Astrocyte (in vitro differentiated cells and primary cell): ENCODE results near the gene PIGU. TPM values are rescaled to one million over a fixed set of nuclear protein-coding genes. Genes with fewer than 3 reads are reported as not detected.

ENCODE experiments used
- DNase-seq: peaks from one replicate; pipeline ENCODE4 v3.0.0-alpha.2; 2010; ENCODE audit warnings: low read depth
- FAIRE-seq: peaks from 2 replicates; lab custom pipeline; 2011; peaks lifted over from hg19 to GRCh38; lab: Jason Lieb, UNC
- H2AFZ ChIP-seq: 2 replicates; pipeline ENCODE4 v1.6.0; 2012; ENCODE audit warnings: low read depth, low read length, inconsistent platforms
- H3K27ac ChIP-seq: 2 replicates; pipeline ENCODE4 v1.5.1; 2011; ENCODE audit warnings: low read depth, low read length, inconsistent platforms
- H3K27me3 ChIP-seq: 2 replicates; pipeline ENCODE4 v1.6.0; 2011; ENCODE audit warnings: low read length, inconsistent platforms; ENCODE audit not compliant: insufficient read depth
- H3K36me3 ChIP-seq: 2 replicates; pipeline ENCODE4 v1.5.1; 2011; ENCODE audit warnings: low read length, inconsistent platforms; ENCODE audit not compliant: insufficient read depth
- H3K4me1 ChIP-seq: 2 replicates; pipeline ENCODE4 v1.5.1; 2011; ENCODE audit warnings: low read length, inconsistent platforms; ENCODE audit not compliant: insufficient read depth
- H3K4me2 ChIP-seq: 2 replicates; pipeline ENCODE4 v1.6.0; 2012; ENCODE audit warnings: low read length, inconsistent platforms
- H3K4me3 ChIP-seq: 2 replicates; pipeline ENCODE4 v1.5.1; 2011; ENCODE audit warnings: low read depth, mild to moderate bottlenecking, low read length, inconsistent platforms; ENCODE audit not compliant: insufficient read depth
- H3K79me2 ChIP-seq: 2 replicates; pipeline ENCODE4 v1.6.0; 2012; ENCODE audit warnings: mild to moderate bottlenecking, low read length, inconsistent platforms; ENCODE audit not compliant: insufficient read depth
- H3K9ac ChIP-seq: 2 replicates; pipeline ENCODE4 v1.6.0; 2012; ENCODE audit warnings: mild to moderate bottlenecking, low read length, inconsistent platforms
- H3K9me3 ChIP-seq: 2 replicates; pipeline ENCODE4 v1.5.1; 2012; ENCODE audit warnings: low read depth, mild to moderate bottlenecking, low read length, inconsistent platforms; ENCODE audit not compliant: insufficient read depth
- H4K20me1 ChIP-seq: 2 replicates; pipeline ENCODE4 v1.6.0; 2012; ENCODE audit warnings: low read length, inconsistent platforms; ENCODE audit not compliant: insufficient read depth
- H3K27ac Mint-ChIP-seq: one replicate; pipeline ENCODE4 v1.8.0; 2021; ENCODE audit warnings: mild to moderate bottlenecking, mixed read lengths; ENCODE audit not compliant: unreplicated experiment
- H3K27me3 Mint-ChIP-seq: one replicate; pipeline ENCODE4 v1.8.0; 2021; ENCODE audit warnings: low read depth, mixed read lengths; ENCODE audit not compliant: unreplicated experiment
- H3K36me3 Mint-ChIP-seq: one replicate; pipeline ENCODE4 v1.8.0; 2021; ENCODE audit warnings: low read depth, mixed read lengths; ENCODE audit not compliant: unreplicated experiment
- H3K4me1 Mint-ChIP-seq: one replicate; pipeline ENCODE4 v1.8.0; 2021; ENCODE audit warnings: low read depth, mixed read lengths; ENCODE audit not compliant: unreplicated experiment
- H3K4me3 Mint-ChIP-seq: one replicate; pipeline ENCODE4 v1.8.0; 2021; ENCODE audit warnings: mild to moderate bottlenecking, moderate library complexity, mixed read lengths; ENCODE audit not compliant: unreplicated experiment
- H3K9me3 Mint-ChIP-seq: one replicate; pipeline ENCODE4 v1.8.0; 2021; ENCODE audit warnings: mild to moderate bottlenecking, mixed read lengths; ENCODE audit not compliant: unreplicated experiment
- CTCF ChIP-seq: IDR thresholded peaks from 2 replicates; pipeline ENCODE4 v1.5.1; 2011; ENCODE audit warnings: low read depth, mild to moderate bottlenecking, inconsistent platforms, low read length, moderate library complexity; ENCODE audit not compliant: insufficient read depth
- EZH2 ChIP-seq: IDR thresholded peaks from 2 replicates; pipeline ENCODE4 v1.6.1; 2012; ENCODE audit warnings: mild to moderate bottlenecking, low read length, inconsistent platforms; ENCODE audit not compliant: insufficient read depth
- total RNA-seq: library from RNA; stranded (reverse); gene quantifications from 2 replicates; pipeline ENCODE4 v1.2.1, GENCODE V29; 2021

PIGU gene
- total RNA-seq, 1 donor from 2014 or later, result 16.7 TPM

- peak overlapping the region; percentile 57 for H3K4me3 Mint-ChIP-seq
- Histone ChIP-seq H3K27ac (peak overlapping the region; percentile 74), H3K9ac (peak overlapping the region; percentile 83), H3K4me3 (peak overlapping the region; percentile 56), H3K36me3 (no peaks in the 10 kb centered on the region), H3K27me3 (no peaks in the 10 kb centered on the region), H3K4me1 (peaks cover 28% of the 10 kb centered on the region), H3K4me2 (peak overlapping the region; percentile 89), H3K9me3 (no peaks in the 10 kb centered on the region), H4K20me1 (peaks cover 53% of the 10 kb centered on the region), H2AFZ (no peak overlapping the region), H3K79me2 (no peaks in the 10 kb centered on the region)
- no peaks in the 10 kb centered on the region for H3K9me3 Mint-ChIP-seq
- FAIRE-seq (no peak), DNase-seq (no peak)
- no peak for TF ChIP-seq EZH2
- TF ChIP-seq CTCF, result peak; percentile 6
- H3K4me1 Mint-ChIP-seq, result peaks cover 21% of the 10 kb centered on the region
- peaks cover 3% of the 10 kb centered on the region for H3K36me3 Mint-ChIP-seq
- H3K27me3 Mint-ChIP-seq, result peaks cover 6% of the 10 kb centered on the region
- no peak overlapping the region for H3K27ac Mint-ChIP-seq
These were observed 31.7 kb upstream of the PIGU start for GRCh38 chr20:34708621-34709043.

- no peak for TF ChIP-seq EZH2
- TF ChIP-seq CTCF, result no peak
- DNase-seq, result no peak
- Mint-ChIP-seq H3K27me3 (peaks cover 6% of the 10 kb centered on the region), H3K4me1 (peaks cover 8% of the 10 kb centered on the region), H3K4me3 (no peak overlapping the region), H3K9me3 (no peaks in the 10 kb centered on the region), H3K27ac (peak overlapping the region; percentile 26), H3K36me3 (no peaks in the 10 kb centered on the region)
- FAIRE-seq, result no peak
- no peaks in the 10 kb centered on the region for H3K9me3 ChIP-seq
- no peak overlapping the region for H3K4me2 ChIP-seq
- peaks cover 24% of the 10 kb centered on the region for H3K4me1 ChIP-seq
- H3K36me3 ChIP-seq, result no peaks in the 10 kb centered on the region
- H3K27ac ChIP-seq, result no peak overlapping the region
- H3K79me2 ChIP-seq, result no peaks in the 10 kb centered on the region
- no peak overlapping the region for H2AFZ ChIP-seq
- no peaks in the 10 kb centered on the region for H3K27me3 ChIP-seq
- no peak overlapping the region for H3K9ac ChIP-seq
- H3K4me3 ChIP-seq, result no peak overlapping the region
- peaks cover 43% of the 10 kb centered on the region for H4K20me1 ChIP-seq
These were observed 30.3 kb upstream of the PIGU start for GRCh38 chr20:34706912-34707784.
